GM18870 (cell line): Measurements from ENCODE around the gene ADARB1.

ENCODE experiments used
- ATAC-seq: cut with Tn5 transposase; IDR thresholded peaks from one replicate; pipeline ENCODE4 v1.9.1; 2021; ENCODE audit warnings: moderate library complexity; ENCODE audit not compliant: unreplicated experiment

The ADARB1 gene

GRCh38 chr21:45187646-45188045 lies 113.3 kb downstream of the ADARB1 start:
- no peak for ATAC-seq

- no peak for ATAC-seq
Observed at GRCh38 chr21:45190013-45190412, 115.6 kb downstream of the ADARB1 start.

- no peak for ATAC-seq
Observed at GRCh38 chr21:45192332-45192731, 118.0 kb downstream of the ADARB1 start.

GRCh38 chr21:45196620-45197019 lies 122.2 kb downstream of the ADARB1 start:
- ATAC-seq: no peak

- no peak for ATAC-seq
Observed at GRCh38 chr21:45199201-45199600, 124.8 kb downstream of the ADARB1 start.

GRCh38 chr21:45200031-45200430 lies 125.7 kb downstream of the ADARB1 start:
- no peak for ATAC-seq

GRCh38 chr21:45200581-45201296 lies 126.4 kb downstream of the ADARB1 start:
- ATAC-seq: no peak

- no peak for ATAC-seq
Observed at GRCh38 chr21:45202344-45202743, 128.0 kb downstream of the ADARB1 start.

- ATAC-seq: no peak
Observed at GRCh38 chr21:45202889-45203288, 128.5 kb downstream of the ADARB1 start.

GRCh38 chr21:45203983-45204382 lies 129.6 kb downstream of the ADARB1 start:
- ATAC-seq: no peak

GRCh38 chr21:45204395-45204794 lies 130.0 kb downstream of the ADARB1 start:
- ATAC-seq: no peak

- no peak for ATAC-seq
Observed at GRCh38 chr21:45207839-45208626, 133.7 kb downstream of the ADARB1 start.

GRCh38 chr21:45208627-45208951 lies 134.2 kb downstream of the ADARB1 start:
- ATAC-seq: no peak

GRCh38 chr21:45209046-45209445 lies 134.7 kb downstream of the ADARB1 start:
- no peak for ATAC-seq

- no peak for ATAC-seq
Observed at GRCh38 chr21:45209685-45210284, 135.4 kb downstream of the ADARB1 start.

GRCh38 chr21:45210461-45210983 lies 136.1 kb downstream of the ADARB1 start:
- ATAC-seq: no peak

- ATAC-seq: no peak
Observed at GRCh38 chr21:45211661-45212060, 137.3 kb downstream of the ADARB1 start.

GRCh38 chr21:45213392-45213791 lies 139.0 kb downstream of the ADARB1 start:
- ATAC-seq: no peak

- ATAC-seq: no peak
Observed at GRCh38 chr21:45215213-45215612, 140.8 kb downstream of the ADARB1 start.

- ATAC-seq: no peak
Observed at GRCh38 chr21:45217010-45217409, 142.6 kb downstream of the ADARB1 start.

GRCh38 chr21:45219517-45219916 lies 145.1 kb downstream of the ADARB1 start:
- no peak for ATAC-seq

- no peak for ATAC-seq
Observed at GRCh38 chr21:45220071-45220481, 145.7 kb downstream of the ADARB1 start.
